Measurements from ENCODE around the gene SCG5. TPM values are rescaled to one million over a fixed set of nuclear protein-coding genes. Genes with fewer than 3 reads are reported as not detected.

SCG5 gene
- polyA plus RNA-seq, 1 donor (not counting 4 experiments of a cell fraction or from before 2014, with no cell fraction given) = 15.8 TPM

- Histone ChIP-seq H3K9me3 (ENCODE audit: control insufficient read depth, low read depth, low read length) (no peaks in the 10 kb centered on the region), H4K20me1 (ENCODE audit: control insufficient read depth, extremely low read depth, insufficient read depth, low read length) (no peaks in the 10 kb centered on the region), H3K4me1 (ENCODE audit: control insufficient read depth, extremely low read depth, insufficient read depth, low read length) (peaks cover 16% of the 10 kb centered on the region), H2AFZ (ENCODE audit: control insufficient read depth, low read length) (no peak overlapping the region), H3K4me2 (ENCODE audit: control insufficient read depth, extremely low read depth, insufficient read depth, low read depth, low read length) (no peak overlapping the region), H3K79me2 (ENCODE audit: control insufficient read depth, insufficient read depth, low read length) (no peaks in the 10 kb centered on the region), H3K27ac (ENCODE audit: control insufficient read depth, insufficient read depth, low read length) (no peak overlapping the region), H3K9me1 (ENCODE audit: control insufficient read depth, extremely low read depth, insufficient read depth, low read length) (no peaks in the 10 kb centered on the region), H3K9ac (ENCODE audit: control insufficient read depth, extremely low read depth, insufficient read depth, low read length) (no peak overlapping the region), H3K36me3 (ENCODE audit: control insufficient read depth in 2 of 2, extremely low read depth in 1 of 2, insufficient read depth in 2 of 2, low read length in 2 of 2) (peaks cover 0 to 2% of the 10 kb centered on the region in 2 experiments), H3K4me3 (ENCODE audit: control insufficient read depth in 2 of 3, extremely low read depth in 1 of 3, insufficient read depth in 2 of 3, low read depth in 1 of 3, low read length in 3 of 3) (no peak overlapping the region), H3K27me3 (ENCODE audit: control insufficient read depth, extremely low read depth, insufficient read depth, low read length) (no peaks in the 10 kb centered on the region)
- DNase-seq (ENCODE audit: low read depth, low spot score) (no peak), FAIRE-seq (no peak)
- no peak for TF ChIP-seq EZH2 (IDR thresholded peaks at IDR 0.05; ENCODE audit: low read length)
- no peak for TF ChIP-seq CTCF (optimal IDR thresholded peaks at IDR 0.05 in 1 of 3, IDR thresholded peaks at IDR 0.05 in 1 of 3, conservative IDR thresholded peaks at IDR 0.05 in 1 of 3; ENCODE audit: extremely low read depth in 1 of 3, insufficient read depth in 2 of 3, low read length in 3 of 3)
- dilution Hi-C loops (cut with MboI; ENCODE audit: extremely low pct_ligation_motif_present, low sequenced_read_pairs) = no loop called here
Observed at GRCh38 chr15:32663671-32664070, 22.2 kb downstream of the SCG5 start.

DNA sequence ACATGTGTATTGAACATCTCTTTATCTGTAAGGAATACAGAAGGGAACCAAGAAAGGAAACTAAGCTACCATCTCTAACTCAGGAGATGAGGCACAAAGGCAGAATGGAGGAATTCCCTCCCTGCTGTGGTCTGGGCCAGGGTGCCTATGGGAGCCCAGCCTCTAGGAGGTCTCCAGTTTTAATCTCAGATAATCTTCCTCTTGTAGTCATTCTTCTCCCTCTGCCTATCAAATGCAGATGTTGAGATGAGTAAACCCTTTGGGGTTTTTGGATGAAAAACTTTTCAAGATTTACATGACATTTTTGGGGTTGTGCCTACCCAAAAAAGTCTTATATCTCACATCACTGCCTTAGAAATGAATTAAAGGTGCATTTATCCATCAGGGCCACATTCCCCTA is 23.3 kb downstream of the SCG5 start:
- no peak overlapping the region for H3K27ac ChIP-seq (ENCODE audit: control insufficient read depth, insufficient read depth, low read length)
- no peak for FAIRE-seq
- no peak for TF ChIP-seq CTCF (optimal IDR thresholded peaks at IDR 0.05 in 1 of 3, IDR thresholded peaks at IDR 0.05 in 1 of 3, conservative IDR thresholded peaks at IDR 0.05 in 1 of 3; ENCODE audit: extremely low read depth in 1 of 3, insufficient read depth in 2 of 3, low read length in 3 of 3)
- TF ChIP-seq EZH2 (IDR thresholded peaks at IDR 0.05; ENCODE audit: low read length) = no peak

More for the DNA sequence above, 23.3 kb downstream of the SCG5 start:
- Histone ChIP-seq H2AFZ (ENCODE audit: control insufficient read depth, low read length) (no peak overlapping the region), H4K20me1 (ENCODE audit: control insufficient read depth, extremely low read depth, insufficient read depth, low read length) (no peaks in the 10 kb centered on the region), H3K36me3 (ENCODE audit: control insufficient read depth in 2 of 2, extremely low read depth in 1 of 2, insufficient read depth in 2 of 2, low read length in 2 of 2) (peaks cover 0 to 2% of the 10 kb centered on the region in 2 experiments), H3K4me1 (ENCODE audit: control insufficient read depth, extremely low read depth, insufficient read depth, low read length) (peaks cover 8% of the 10 kb centered on the region), H3K4me2 (ENCODE audit: control insufficient read depth, extremely low read depth, insufficient read depth, low read depth, low read length) (no peak overlapping the region), H3K9me3 (ENCODE audit: control insufficient read depth, low read depth, low read length) (no peaks in the 10 kb centered on the region), H3K9ac (ENCODE audit: control insufficient read depth, extremely low read depth, insufficient read depth, low read length) (no peak overlapping the region), H3K27me3 (ENCODE audit: control insufficient read depth, extremely low read depth, insufficient read depth, low read length) (no peaks in the 10 kb centered on the region), H3K9me1 (ENCODE audit: control insufficient read depth, extremely low read depth, insufficient read depth, low read length) (no peaks in the 10 kb centered on the region), H3K4me3 (ENCODE audit: control insufficient read depth in 2 of 3, extremely low read depth in 1 of 3, insufficient read depth in 2 of 3, low read depth in 1 of 3, low read length in 3 of 3) (no peak overlapping the region), H3K79me2 (ENCODE audit: control insufficient read depth, insufficient read depth, low read length) (no peaks in the 10 kb centered on the region)
- DNase-seq (ENCODE audit: low read depth, low spot score) = no peak
- dilution Hi-C loops (cut with MboI; ENCODE audit: extremely low pct_ligation_motif_present, low sequenced_read_pairs) = no loop called here
